ENCODE measurements around the gene PRKCE. TPM values are rescaled to one million over a fixed set of nuclear protein-coding genes. Genes with fewer than 3 reads are reported as not detected.

The PRKCE gene
- polyA plus RNA-seq, 3 donors, result 8.3 to 9.1 (median 8.8) TPM

DNA sequence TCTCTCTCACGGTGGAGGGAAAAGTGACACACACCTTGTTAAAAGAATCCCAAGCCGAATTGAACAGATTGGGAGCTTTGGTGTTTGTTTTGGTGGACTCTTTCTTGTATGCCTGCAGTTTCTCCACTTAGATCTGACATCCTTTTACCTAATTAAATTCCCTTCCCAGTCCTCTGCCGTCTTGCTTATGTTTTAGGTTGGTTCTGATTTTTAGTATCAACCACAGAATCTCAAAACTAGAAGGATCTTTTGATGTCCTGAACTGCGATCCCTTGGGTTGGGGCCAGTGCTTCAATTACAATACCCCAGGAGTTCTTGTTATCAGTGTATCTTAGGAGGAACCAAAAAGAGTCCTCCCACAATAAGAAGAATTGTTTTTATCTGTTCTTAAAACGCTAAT, 112.3 kb downstream of the PRKCE start:
- DNase-seq (ENCODE audit: extremely low read depth in 1 of 11, low read depth in 9 of 11, low spot score in 4 of 11), result no peak

DNA sequence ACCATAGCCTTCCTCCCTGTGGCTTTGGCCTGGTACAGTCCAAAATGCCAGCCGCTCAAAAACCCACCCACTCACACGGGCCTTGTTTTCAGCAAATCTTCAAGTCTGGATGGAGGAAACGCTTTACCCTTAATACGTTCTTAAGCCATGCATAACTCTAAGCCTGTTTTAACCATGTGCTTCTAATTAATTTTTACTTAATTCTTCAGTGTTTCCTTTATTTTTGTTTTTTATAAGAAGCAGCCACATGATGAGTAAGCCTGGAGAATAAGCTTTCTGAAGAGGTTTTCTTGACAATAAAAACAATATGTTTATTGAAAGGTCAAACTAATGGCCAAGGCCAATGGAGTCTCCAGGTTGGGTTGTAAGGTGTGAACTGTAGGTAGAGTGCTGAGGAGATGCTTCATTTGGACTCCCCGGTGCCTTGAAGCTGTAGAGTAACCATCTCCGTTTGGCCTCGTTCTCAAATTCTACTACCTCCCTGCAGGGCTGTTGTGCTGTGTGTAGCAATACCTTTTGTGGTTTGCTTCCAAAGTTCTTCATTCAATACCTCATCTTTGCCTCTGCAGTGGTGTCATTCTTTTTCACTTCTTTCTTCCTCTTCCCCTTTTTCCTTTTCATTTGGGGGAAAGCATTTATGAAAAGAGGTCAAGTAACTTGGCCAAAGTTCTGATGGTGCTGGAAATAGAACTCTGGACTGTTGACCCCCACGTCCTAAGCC, 113.7 kb downstream of the PRKCE start:
- DNase-seq (ENCODE audit: extremely low read depth in 1 of 11, low read depth in 9 of 11, low spot score in 4 of 11), result no peak

DNA sequence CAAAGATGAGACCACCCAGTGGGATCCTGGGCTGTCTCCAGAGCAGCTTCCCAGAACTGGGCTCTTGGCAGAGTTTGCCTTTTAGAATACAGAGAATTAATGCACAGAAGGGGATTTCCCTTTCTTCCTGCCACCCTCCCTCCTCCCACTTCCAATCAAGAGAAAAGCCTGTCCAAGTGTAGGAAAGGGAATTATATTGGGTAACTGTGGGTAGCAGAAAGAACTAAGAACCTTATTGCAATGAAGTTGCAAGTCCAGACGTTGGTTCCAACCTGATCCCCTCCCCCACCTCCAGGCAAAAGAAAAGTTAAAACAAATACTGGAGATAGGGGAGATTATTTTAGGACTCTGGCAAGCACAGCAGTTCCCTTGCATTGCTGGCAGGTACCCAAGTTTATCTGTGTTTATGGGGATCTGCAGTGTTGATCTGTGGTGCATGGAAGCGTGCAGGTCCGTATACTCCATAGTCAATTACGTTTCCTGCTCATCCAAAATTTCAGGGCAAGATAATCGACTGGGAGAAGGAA, 114.3 kb downstream of the PRKCE start:
- DNase-seq (ENCODE audit: extremely low read depth in 1 of 11, low read depth in 9 of 11, low spot score in 4 of 11), result no peak

DNA sequence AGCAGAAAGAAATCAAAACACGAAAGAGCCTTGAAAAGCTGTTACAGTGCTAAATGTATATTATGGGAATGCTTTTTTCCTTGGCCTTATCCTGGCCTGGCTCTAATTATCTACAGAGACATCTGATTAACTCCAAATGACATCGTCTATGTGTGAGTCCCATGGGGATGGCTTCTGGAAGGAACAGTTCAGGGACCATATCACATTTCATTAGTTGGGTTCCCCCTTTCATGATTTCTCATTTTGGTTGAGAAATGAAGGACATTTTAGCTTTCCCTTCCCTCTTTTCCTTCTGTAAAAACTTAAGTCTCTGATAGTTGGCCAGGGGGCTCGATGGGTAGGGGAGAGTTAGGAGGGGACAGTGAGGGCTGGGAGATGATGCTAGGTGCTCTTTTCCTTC, 116.7 kb downstream of the PRKCE start:
- DNase-seq (ENCODE audit: extremely low read depth in 1 of 11, low read depth in 9 of 11, low spot score in 4 of 11), result no peak

DNA sequence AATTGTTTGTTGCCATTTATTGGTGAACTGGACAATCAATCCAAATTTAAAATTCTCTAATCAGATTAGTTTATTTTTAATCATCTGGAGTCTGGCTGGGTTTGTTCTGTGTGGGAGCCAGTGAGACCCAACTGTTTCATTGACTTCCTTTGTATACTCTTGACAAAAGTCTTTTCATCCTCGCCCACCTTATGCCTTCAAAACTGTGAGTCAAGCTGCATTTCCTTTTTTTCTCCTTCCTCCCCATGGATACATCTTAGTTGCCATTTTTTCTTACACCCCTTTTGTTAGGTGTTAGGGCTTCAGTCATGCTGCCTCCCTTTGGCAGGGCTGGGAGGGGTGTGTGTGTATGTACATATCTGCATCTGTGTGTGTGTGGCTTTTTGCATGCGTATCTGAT, 117.6 kb downstream of the PRKCE start:
- DNase-seq (ENCODE audit: extremely low read depth in 1 of 11, low read depth in 9 of 11, low spot score in 4 of 11), result no peak

DNA sequence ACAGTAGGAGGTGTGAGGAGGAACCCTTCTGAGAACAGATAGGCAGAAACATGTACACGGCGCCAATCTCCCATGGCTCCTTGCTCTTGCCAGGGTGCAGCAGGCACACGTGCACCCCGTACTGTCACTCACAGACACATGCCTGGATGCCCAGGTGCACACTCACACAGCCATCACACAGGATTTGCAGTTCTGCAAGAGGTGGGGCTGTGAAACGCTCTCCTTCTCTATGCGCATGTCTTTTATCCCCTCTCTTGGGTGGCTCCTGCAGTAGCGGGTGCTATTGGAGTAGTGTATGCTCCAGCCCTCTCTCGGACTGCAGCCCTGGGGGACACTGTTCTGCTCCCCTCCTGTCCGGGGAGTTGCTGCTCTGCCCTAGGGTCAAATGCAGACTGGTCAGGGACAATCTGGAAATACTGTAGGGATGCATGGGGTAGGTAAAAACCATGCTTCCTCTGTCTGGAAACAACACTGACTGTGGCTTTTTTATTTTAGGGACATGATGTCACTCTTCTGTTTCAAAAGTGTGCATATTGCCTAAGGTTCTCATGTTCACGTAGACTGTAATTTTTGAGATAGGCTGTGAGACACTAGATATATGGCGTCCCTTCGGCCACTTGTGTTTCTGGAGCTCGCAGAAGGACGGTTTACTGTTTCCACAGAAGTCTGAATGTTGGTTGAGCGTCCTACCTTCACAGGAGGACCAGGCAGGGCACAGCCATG, 118.5 kb downstream of the PRKCE start:
- no peak for DNase-seq (ENCODE audit: extremely low read depth in 1 of 11, low read depth in 9 of 11, low spot score in 4 of 11)

DNA sequence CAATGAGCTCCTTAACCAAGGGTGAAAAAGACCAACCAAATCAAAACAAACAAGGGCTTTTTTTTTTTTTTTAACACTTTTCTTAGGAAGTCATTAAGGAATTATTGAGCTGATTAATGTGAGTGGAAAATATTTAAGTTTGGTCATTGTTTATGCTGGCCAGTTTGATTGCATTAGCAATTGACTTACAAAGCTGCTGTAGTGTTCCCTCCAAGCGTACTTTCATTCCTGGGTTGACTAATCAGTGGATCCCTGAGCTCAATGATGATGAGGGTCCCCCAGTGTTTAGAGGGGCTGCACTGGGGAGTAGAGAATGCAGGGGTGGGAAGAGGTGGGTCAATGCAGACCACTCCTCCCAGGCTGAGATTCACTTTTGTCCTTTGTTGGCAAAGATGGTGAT, 119.3 kb downstream of the PRKCE start:
- DNase-seq (ENCODE audit: extremely low read depth in 1 of 11, low read depth in 9 of 11, low spot score in 4 of 11), result no peak

DNA sequence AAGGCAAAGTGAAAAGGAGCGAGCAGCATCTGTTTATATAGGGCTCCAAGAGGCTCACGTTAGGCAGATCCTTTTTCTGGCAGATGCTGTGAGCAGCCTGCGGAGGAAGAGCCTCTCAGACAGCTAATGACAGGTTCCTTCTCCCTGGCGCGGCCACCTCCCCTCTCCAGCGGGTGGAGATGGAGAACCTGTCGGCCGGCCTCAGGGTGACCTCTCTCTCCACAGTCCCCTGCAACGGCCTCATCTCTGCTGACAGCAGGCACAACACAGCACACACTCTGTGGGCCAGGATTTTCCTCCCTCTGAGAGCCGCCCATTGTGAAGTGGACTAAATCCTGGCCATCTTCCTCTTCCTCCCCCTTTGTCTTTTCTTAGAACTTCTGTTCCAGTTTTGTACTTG, 119.8 kb downstream of the PRKCE start:
- peak in 7 of 11 donors; percentile 17 to 53 (median 43) for DNase-seq (ENCODE audit: extremely low read depth in 1 of 11, low read depth in 9 of 11, low spot score in 4 of 11)

DNA sequence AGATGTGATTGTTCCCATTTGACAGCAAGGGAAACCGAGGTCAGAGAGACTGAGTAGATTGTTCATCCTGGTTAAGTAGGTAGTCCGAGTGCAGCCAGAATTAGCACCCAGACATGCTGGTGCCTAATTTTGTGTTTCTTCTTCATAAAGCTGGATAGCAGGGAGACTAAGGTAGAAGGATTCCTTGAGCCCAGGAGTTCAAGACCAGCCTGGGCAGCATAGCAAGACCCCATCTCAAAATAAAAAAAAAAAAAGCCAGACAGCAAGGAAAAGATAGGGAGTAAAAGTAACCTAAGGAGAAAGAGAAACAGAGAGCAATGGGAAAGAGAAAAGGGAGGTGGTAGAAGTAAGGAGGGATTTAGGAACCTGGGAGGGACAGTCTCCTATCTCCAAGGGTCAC, 120.6 kb downstream of the PRKCE start:
- no peak for DNase-seq (ENCODE audit: extremely low read depth in 1 of 11, low read depth in 9 of 11, low spot score in 4 of 11)

DNA sequence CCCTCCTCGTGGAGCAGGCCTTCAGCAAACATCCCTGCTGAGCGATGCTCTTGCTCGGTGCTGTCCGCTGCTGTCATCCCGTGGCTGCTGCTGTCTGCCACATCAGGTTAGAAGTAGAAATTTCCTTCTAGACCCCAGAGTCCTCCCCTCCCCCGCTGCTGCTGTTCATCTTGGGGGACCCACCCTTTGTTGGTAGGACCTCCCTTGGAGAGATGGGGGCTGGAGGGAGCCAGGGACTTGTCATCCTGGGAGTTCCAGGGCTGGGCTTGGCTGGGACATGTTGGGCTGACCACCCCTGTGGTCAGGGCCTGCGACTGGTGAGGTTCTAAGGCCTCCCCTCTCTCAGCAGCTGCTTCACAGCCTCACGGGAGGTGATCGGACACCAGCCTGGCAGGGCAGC, 122.4 kb downstream of the PRKCE start:
- DNase-seq (ENCODE audit: extremely low read depth in 1 of 11, low read depth in 9 of 11, low spot score in 4 of 11), result no peak

DNA sequence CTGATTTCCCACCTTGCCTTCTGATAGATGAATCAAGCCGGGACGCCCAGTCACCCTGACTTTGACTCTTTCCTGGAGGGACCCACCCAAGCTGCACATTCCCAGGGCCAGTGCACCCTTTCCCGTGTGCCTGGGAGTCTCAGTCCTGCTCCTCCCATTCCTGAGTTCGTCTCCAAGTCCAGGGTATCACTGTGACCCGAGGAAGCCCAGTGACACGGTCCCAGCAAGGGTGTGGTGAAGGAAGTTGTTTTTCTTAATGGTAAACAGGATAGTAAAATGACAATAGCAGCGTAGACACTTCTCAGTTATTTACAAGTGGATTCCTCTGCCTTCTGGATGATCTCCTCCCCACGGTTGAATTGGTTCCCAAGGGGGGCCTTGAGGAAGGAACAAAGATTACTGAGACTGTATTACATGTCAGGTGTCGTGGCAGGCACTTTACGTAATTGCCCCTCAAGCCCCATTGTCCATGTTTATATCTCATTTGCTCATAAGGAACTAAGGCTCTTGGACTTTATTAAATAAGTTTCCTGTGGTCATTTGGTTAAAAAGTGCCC, 123.3 kb downstream of the PRKCE start:
- DNase-seq (ENCODE audit: extremely low read depth in 1 of 11, low read depth in 9 of 11, low spot score in 4 of 11), result no peak

DNA sequence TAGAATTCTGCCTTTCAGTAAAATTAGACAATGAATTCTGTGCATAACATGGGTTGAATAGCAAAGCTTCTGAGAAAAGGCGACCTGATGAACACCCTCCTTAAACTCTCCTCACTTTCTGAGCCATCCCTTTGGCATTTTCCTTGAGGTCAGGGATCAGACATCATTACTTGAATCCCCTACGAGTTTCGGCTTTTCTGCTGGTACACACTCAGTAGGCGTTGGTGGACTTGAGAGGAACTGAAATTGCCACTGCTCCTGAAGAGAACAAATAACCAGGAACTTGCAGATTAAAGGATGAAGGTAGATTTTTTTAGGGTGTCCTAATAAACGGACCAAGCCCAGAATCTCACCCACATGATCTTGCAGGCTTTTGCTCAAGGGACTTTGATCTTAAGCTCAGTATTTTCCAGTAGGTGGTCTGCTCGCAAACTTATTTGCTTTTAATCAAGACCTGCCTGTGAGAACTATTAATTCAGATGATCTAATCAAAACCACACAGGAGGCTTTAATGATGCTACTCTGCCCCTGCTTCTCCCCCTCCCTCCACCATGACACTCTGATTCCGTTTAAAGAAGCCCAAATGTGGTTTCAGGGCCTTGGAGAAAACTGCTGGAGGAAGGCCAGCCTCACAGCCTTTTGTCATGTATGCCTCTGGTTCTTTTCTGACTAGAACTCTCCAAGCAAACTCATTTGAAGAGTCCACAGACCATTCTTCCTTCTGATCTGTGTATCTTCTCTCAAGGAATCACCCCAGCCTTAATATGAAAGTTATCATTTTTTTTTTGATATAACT, 124.9 kb downstream of the PRKCE start:
- no peak for DNase-seq (ENCODE audit: extremely low read depth in 1 of 11, low read depth in 9 of 11, low spot score in 4 of 11)

DNA sequence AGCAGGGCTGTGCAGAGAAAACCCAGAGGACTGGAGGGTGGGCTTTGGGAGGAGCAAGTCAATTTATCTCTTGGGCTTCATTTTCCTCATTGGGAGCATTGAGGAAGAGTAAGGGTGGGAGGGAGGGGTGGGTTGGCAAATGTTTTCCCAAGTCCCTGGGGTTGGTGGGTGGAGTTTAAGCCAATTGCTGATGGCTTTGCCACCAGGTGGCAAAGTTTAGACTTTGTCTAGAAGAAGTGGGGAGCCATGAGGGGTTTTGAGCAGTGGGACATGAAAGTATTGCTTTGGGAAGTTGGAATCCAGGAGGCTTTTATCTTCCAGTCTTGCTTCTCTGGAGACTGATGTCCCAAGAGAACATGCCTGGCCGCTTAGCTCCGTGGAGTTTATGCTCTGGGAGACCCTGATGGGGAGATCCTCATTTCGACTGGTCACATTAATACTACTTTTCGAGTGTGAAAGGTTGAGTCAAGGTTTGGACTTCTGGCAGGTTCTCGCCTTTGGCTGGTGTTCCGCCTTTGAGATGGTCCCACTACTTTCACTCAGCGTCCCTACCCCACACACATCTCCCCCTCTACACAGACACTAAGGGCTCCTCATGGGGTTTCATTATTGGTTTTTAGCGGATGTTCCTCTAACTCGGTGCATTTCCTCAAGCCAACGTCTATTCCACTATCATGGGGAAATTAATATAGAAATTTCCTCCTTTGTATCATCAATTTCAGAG, 126.7 kb downstream of the PRKCE start:
- DNase-seq (ENCODE audit: extremely low read depth in 1 of 11, low read depth in 9 of 11, low spot score in 4 of 11), result no peak

DNA sequence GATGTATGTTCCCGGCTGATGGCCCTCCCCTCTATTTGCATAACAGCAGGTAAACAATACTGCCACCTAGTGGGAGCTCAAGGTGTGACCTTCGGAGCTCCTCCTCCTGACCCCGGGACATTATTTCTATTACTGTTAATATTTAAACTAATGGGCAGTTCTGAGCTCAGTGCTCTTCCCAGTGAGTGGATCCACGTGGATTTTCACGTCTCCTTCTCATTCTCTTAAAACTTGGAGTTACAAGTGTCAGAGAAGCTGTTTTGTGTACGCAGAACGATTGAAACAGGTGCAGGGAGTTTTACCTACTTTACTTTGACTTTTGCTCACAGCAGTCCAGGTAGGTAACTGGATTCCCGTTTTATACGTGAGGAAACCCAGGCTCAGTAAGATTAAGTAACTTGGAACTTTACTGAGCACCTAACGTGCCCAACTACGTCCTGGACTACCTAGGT, 127.3 kb downstream of the PRKCE start:
- DNase-seq (ENCODE audit: extremely low read depth in 1 of 11, low read depth in 9 of 11, low spot score in 4 of 11), result peak in 1 of 11 donors; percentile 22

DNA sequence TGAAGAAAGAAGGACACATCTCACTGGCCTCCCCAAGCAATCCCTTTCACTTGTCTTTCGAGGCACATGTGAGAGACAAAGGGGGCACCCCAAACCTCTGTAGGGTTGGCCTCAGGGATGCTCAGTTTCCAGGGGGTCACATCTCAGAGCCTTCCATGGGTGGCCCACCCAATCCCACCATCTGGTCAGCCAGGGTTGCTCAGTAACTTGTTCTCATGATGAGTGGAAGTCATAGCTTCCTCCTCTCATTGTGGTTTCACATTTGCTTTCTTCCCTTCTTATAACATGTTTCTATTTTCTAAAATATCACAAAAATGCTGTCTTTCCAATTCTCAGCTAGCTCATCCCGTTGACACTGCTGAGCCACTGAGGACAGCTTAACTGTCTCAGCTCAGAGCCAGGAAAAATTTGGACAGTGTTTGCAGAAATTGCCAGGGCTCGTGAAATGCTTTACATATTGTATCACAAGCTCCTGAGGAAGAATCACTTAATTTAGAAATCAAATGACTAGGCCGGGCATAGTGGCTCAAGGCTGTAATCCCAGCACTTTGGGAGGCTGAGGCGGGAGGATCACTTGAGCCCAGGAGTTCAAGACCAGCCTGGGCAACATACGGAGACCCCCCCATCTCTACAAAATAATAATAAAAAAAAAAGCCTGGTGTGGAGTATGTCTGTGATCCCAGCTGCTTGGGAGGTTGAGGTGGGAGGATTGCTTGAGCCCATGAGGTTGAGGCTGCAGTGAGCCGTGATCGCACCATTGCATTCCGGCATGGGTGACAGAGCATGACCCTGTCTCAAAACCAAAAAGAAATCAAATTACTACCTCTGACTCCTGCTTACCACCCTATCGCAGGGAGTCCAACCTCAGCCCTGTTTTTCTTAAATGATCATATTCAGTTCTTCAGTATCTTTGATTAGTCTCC, 129.3 kb downstream of the PRKCE start:
- DNase-seq (ENCODE audit: extremely low read depth in 1 of 11, low read depth in 9 of 11, low spot score in 4 of 11), result no peak

DNA sequence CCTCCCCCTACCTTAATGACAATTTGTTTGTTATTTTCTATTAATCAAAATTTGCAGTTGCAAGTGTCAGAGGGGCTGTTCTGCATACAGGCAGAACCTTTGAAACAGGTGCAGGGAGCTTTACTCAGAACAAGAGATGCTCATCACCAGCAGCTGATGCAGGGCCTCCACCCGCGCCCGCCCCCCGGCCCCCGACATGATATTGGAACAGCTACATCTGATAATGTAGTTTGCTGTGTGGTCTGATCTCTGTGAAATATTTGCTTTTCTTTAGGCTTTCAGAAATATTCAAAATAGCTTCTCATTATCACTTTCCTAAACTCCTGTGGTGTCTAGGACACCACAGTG, 130.0 kb downstream of the PRKCE start:
- no peak for DNase-seq (ENCODE audit: extremely low read depth in 1 of 11, low read depth in 9 of 11, low spot score in 4 of 11)

DNA sequence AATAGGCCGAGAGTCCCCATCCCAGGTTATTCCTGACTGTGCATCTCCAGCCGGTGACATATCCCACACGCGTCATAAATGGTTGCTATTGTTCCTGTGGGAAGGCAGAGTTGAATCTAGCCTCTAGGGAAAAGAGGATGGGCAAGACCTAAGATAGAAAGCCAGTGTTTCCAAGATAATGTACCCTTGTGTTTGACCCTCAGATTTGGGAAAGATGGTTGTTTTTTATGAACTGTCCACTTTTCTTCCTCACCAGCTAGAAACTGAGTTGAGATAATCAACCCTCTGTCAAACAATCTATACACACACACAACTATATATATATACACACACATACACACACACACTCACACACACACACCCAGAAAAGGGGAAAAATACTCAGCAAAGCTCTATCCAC, 131.0 kb downstream of the PRKCE start:
- no peak for DNase-seq (ENCODE audit: extremely low read depth in 1 of 11, low read depth in 9 of 11, low spot score in 4 of 11)

DNA sequence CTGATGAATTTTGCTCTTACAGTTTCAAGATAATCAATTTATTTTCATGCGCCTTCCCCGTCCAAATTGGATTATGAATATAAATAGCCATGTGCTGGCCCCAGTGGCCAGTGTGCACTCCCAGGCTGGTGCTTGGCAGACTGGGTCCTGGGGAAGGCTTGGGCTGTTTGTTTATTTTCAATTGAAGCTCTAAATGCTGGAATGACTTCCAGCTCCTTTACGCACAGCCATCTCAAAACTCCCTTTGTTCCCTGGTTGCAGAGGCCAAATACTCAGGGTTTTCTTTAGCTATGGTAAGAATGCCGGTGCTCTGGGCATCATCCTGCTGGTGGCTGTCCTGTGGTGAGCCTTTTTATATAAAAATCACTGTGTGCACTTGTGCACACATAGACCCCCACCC, 131.5 kb downstream of the PRKCE start:
- no peak for DNase-seq (ENCODE audit: extremely low read depth in 1 of 11, low read depth in 9 of 11, low spot score in 4 of 11)

Data from renal cortex interstitium (tissue), 11 donors.